ENCODE data around the gene DAB2IP. TPM values are rescaled to one million over a fixed set of nuclear protein-coding genes. Genes with fewer than 3 reads are reported as not detected.

DAB2IP gene
- polyA plus RNA-seq, 4 donors: 37.4 to 50.8 (median 44.4) TPM

DNA sequence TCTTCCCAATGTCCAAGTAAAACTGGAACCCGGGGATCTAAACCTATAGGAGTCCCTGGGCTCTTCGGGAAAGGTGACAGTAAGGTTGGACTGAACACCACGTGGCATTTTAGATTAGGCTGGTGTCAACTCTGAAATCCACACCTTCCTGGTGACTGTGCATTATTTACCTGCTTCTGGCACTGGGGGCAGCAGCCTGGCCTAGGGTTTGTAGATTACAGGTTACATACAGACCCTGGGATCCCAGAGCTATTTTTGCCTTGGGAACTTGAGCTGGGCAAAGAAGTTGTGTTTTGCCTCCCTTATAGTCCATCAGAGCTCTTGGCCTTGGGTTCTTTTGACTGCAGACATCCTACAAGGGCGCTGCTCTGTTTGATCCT lies 173.2 kb downstream of the DAB2IP start:
- no peak for DNase-seq (ENCODE audit: low read depth in 4 of 4, low spot score in 3 of 4)

DNA sequence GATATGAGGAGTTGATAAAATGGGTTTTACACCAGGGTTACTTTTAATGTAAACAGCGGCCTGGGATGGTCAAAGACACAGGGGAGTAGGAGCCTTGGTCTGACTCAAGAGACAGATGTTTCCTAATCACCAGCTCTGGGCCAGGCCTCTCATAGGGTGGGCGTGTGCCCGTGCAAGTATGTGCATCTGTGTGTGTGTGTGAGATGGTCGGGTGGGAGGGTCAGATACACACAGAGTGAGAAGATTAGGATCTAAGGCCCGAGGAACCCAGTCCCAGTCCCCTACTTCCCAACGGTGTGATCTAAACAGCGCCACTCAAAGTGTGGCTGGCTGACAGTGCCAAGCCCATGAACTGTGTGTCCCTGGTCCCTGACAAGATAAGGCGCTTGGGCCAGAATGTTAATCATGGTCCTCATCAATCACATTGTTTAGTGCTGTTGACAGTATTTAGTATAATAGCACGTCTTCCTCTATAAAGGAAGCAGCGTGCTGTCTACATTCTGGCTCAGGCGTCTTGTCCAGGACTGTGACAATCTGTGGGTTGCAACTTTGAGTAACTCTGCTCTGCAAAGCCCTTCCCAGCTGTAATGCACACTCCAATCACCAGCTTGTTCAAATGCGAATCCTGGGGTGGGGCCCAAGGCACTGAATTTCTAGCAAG lies 173.7 kb downstream of the DAB2IP start:
- DNase-seq (ENCODE audit: low read depth in 4 of 4, low spot score in 3 of 4): no peak

GRCh38 chr9:121826711-121827110 lies 175.3 kb downstream of the DAB2IP start:
- no peak for DNase-seq (ENCODE audit: low read depth in 4 of 4, low spot score in 3 of 4)

- no peak for DNase-seq (ENCODE audit: low read depth in 4 of 4, low spot score in 3 of 4)
Measured at GRCh38 chr9:121827251-121827967, 176.0 kb downstream of the DAB2IP start.

DNA sequence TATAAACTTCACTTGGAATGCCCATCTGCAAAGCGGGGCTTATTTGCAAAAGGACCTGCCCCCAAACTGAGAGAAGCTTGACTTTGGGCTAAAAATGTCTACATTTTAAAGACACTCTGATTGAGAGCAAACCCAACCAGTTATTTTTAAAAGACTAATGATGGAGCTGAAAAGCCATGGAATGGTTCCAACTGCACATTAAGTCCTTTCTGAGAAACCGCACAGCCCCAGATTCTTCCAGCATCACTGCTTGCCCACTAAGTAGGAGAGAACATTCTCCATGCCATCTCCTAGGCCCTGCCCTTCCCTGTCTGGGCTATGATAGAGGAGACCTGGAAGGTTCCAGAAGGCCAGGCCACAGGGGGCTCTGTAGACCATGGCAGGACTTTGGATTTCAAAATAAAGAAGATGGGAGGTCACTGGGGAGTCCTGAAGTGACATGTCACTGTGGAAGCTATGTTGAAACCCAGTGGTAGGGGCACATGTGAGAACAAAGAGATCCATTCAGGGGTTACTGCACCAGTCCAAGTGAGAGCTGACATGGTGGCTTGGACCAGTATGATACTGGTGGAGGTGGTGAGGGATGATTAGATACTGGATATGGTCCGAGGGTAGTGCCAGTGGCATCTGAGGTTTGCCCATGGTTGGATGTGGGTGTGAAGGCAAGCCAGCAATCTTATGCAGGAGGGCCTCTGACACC lies 179.2 kb downstream of the DAB2IP start:
- no peak for DNase-seq (ENCODE audit: low read depth in 4 of 4, low spot score in 3 of 4)

DNA sequence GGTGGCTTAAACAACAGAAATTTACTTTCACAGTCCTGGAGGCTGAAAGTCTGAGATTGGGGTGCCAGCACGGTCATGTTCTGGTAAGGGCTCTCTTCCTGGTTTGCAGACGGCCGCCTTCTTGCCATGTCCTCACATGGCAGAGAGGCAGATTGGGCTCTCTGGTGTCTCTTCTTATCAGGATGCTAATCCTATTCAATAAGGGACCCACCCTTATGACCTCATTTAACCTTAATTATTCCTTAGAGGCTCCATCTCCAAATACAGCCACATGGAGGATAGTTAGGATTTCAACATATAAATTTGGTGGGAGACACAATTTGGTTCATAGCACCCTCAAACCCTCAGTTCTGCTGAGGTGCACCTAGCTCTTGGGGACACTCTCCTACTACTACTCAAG lies 180.4 kb downstream of the DAB2IP start:
- DNase-seq (ENCODE audit: low read depth in 4 of 4, low spot score in 3 of 4): no peak

- DNase-seq (ENCODE audit: low read depth in 4 of 4, low spot score in 3 of 4): no peak
Measured at GRCh38 chr9:121833061-121833460, 181.6 kb downstream of the DAB2IP start.

Other genes starting within 250 kb of the DAB2IP start
- 1 to 10 TPM; 3.9 to 6.7 (median 6.6) TPM for gene GGTA1, start 151.8 kb upstream of the DAB2IP start, polyA plus RNA-seq (ENCODE audit: insufficient read length in 4 of 4)

Measured in right renal pelvis (tissue), 4 donors.